Parathyroid adenoma (tissue), 2 donors: ENCODE measurements around the gene PPP4R3B.

ENCODE experiments used
- H2AFZ ChIP-seq: fragments of 300-600 bp; sonication (generic); one replicate; pipeline ENCODE4 v1.7.0; 2017; ENCODE audit warnings: antibody characterized with exemption, mild to moderate bottlenecking
- H3K27ac ChIP-seq: fragments of 300-600 bp; sonication (generic); one replicate; pipeline ENCODE4 v1.7.0; 2017
- H3K27me3 ChIP-seq: fragments of 300-600 bp; sonication (generic); one replicate; pipeline ENCODE4 v1.7.0; 2017; ENCODE audit warnings: low read length; ENCODE audit not compliant: control insufficient read depth, insufficient read depth
- H3K36me3 ChIP-seq: fragments of 300-600 bp; sonication (generic); one replicate; pipeline ENCODE4 v1.7.0; 2017; ENCODE audit warnings: low read length; ENCODE audit not compliant: control insufficient read depth, insufficient read depth
- H3K4me1 ChIP-seq: fragments of 300-600 bp; sonication (generic); one replicate; pipeline ENCODE4 v1.7.0; 2017; ENCODE audit warnings: control low read depth
- H3K4me2 ChIP-seq: fragments of 300-600 bp; sonication (generic); one replicate; pipeline ENCODE4 v1.7.0; 2017; ENCODE audit warnings: low read length
- H3K4me3 ChIP-seq: fragments of 300-600 bp; sonication (generic); one replicate; pipeline ENCODE4 v1.7.0; 2017; ENCODE audit warnings: low read depth, low read length
- H3K79me2 ChIP-seq: fragments of 300-600 bp; sonication (generic); one replicate; pipeline ENCODE4 v1.7.0; 2017; ENCODE audit warnings: control low read depth
- H3K9ac ChIP-seq: fragments of 300-600 bp; sonication (generic); one replicate; pipeline ENCODE4 v1.7.0; 2017; ENCODE audit warnings: mild to moderate bottlenecking
- H3K9me3 ChIP-seq: fragments of 300-600 bp; sonication (generic); one replicate; pipeline ENCODE4 v1.7.0; 2017; ENCODE audit warnings: low read length; ENCODE audit not compliant: control insufficient read depth
- TF ChIP-seq, protein P1 (sequence below): fragments of 300-600 bp; sonication (generic); IDR thresholded peaks from one replicate; pipeline ENCODE4 v1.7.0; 2017; ENCODE audit warnings: antibody characterized with exemption, mild to moderate bottlenecking
- donor health status: primary hyperparathyroidism.

PPP4R3B gene

DNA sequence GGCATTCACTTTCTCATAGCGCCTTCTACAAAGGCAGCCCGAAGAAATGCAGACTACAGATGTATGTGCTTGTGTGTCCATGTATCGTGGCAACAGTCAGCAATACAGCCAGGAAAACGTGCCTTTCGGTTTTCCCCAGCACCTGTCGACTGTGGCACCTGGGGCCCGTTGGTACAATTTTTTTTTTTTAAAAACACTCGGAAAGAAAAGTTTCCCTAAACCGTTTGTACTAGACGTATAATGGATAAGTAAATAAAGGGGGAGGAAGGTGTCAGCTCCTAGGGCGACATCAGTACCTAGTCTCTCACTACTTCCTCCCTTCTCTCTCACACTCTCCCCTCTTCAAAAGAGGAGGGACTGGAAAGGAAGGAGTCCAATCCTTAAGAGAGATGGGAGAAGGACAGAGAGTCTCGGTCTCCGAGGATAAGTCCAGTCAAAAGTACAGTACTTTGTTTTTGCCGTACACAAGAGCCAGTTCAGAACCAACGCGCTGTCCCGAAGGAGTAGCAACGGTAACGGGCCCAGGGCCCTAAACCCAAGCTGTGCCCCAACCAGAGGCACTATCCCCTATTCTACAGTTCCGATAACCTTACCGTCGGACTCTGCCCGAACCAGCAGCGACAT is 759 bp downstream of the PPP4R3B start:
- Histone ChIP-seq H3K4me1 (peaks cover 13% of the 10 kb centered on the region), H3K27me3 (no peaks in the 10 kb centered on the region), H3K4me3 (peak overlapping the region; percentile 97), H3K79me2 (peaks cover 43% of the 10 kb centered on the region), H3K4me2 (peak overlapping the region; percentile 78), H2AFZ (peak overlapping the region; percentile 86), H3K27ac (peak overlapping the region; percentile 96), H3K36me3 (no peaks in the 10 kb centered on the region), H3K9ac (peak overlapping the region; percentile 95), H3K9me3 (no peaks in the 10 kb centered on the region)
- TF ChIP-seq, protein P1, sequence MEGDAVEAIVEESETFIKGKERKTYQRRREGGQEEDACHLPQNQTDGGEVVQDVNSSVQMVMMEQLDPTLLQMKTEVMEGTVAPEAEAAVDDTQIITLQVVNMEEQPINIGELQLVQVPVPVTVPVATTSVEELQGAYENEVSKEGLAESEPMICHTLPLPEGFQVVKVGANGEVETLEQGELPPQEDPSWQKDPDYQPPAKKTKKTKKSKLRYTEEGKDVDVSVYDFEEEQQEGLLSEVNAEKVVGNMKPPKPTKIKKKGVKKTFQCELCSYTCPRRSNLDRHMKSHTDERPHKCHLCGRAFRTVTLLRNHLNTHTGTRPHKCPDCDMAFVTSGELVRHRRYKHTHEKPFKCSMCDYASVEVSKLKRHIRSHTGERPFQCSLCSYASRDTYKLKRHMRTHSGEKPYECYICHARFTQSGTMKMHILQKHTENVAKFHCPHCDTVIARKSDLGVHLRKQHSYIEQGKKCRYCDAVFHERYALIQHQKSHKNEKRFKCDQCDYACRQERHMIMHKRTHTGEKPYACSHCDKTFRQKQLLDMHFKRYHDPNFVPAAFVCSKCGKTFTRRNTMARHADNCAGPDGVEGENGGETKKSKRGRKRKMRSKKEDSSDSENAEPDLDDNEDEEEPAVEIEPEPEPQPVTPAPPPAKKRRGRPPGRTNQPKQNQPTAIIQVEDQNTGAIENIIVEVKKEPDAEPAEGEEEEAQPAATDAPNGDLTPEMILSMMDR: no peak

DNA sequence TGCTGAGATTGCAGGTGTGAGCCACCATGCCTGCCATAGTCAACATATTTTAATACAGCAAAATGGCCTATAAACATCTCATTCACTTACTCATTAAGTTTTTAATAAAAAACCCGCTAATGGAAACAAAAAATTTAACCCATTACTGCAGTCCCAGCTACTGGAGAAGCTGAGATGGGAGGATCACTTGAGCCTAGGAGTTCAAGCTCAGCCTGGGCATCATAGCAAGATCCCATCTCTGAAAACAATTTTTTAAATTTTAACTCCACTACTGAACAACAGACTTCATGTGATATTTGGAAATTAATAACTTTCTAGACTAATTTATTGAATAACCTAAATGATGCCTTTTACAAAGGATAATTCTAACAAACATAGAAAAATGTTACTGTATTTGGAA is 5.4 kb downstream of the PPP4R3B start:
- no peaks in the 10 kb centered on the region for H3K36me3 ChIP-seq
- H3K27ac ChIP-seq: no peak overlapping the region
- no peaks in the 10 kb centered on the region for H3K27me3 ChIP-seq
- no peak overlapping the region for H3K9ac ChIP-seq
- no peak overlapping the region for H2AFZ ChIP-seq
- H3K4me1 ChIP-seq: peaks cover 5% of the 10 kb centered on the region
- TF ChIP-seq, protein P1: no peak
- no peak overlapping the region for H3K4me2 ChIP-seq
- no peak overlapping the region for H3K4me3 ChIP-seq
- peaks cover 53% of the 10 kb centered on the region for H3K79me2 ChIP-seq
- H3K9me3 ChIP-seq: no peaks in the 10 kb centered on the region

DNA sequence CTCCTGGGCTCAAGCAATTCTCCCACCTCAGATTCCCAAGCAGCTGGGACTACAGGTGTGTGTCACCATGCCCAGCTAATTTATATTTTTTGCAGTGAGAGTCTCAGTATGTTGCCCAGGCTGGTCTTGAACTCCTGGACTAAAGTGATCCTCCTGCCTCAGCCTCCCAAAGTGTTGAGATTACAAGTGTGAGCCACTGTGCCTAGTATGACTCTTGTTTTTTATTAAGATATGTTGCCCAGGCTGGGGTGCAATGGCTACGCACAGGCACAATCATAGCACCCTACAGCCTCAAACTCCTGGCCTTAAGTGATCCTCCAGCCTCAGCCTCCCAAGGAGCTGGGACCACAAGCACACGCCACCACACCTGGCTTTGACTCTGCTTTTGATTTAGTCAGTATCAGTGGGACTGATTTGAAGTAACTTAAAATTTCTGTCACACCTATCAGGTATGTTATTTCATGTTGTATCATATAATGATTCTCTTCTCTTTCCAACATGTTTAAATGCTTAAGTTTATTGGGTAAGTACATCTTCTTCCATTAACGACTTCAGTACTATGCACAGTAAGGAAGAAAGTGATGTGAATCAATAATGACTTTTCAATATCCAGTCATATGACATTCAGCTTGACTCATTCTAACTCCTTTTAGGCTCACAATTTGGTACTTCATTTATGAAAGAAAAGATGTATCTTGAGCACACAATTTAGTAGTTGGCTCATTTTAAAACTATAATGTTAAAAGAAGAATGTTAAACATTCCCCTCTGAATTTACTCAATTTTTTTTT is 6.3 kb downstream of the PPP4R3B start:
- TF ChIP-seq, protein P1: no peak
- Histone ChIP-seq H3K79me2 (peaks cover 55% of the 10 kb centered on the region), H2AFZ (no peak overlapping the region), H3K4me2 (no peak overlapping the region), H3K9ac (no peak overlapping the region), H3K9me3 (no peaks in the 10 kb centered on the region), H3K4me1 (peaks cover 5% of the 10 kb centered on the region), H3K36me3 (no peaks in the 10 kb centered on the region), H3K27me3 (no peaks in the 10 kb centered on the region), H3K4me3 (no peak overlapping the region), H3K27ac (no peak overlapping the region)

DNA sequence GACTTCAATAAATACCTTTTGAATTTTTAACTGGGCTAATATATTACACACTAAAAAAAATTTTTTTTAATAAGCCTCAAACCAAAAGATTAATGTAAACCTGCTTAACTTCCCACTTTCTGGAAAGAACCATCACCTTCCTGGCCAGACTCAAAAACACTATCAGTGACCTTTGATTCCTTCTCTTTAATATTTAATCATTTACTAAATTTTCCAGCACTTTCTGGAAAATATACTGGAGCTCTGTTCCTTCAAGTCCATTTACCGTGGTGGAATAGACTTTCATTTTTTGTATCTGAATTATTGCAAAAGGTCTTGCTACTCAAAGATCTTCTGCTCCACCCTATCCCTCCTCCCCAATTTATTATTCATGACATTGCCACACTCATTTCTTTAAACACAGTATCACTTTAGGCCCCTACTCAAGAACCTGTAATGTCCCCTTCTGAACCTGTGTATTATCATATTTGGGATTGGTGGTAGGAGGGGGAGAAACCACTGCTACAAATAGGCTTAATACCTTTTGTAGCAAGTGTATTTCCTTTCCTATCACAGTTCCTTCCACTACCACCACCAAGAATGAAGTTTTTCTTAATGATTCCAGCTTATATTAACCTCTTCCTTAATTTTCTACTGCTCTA is 7.4 kb downstream of the PPP4R3B start:
- peak overlapping the region; percentile 20 for H3K4me2 ChIP-seq
- TF ChIP-seq, protein P1: no peak
- H3K79me2 ChIP-seq: peaks cover 57% of the 10 kb centered on the region
- H3K27ac ChIP-seq: no peak overlapping the region
- no peaks in the 10 kb centered on the region for H3K27me3 ChIP-seq
- H3K4me1 ChIP-seq: peaks cover 5% of the 10 kb centered on the region
- H3K36me3 ChIP-seq: no peaks in the 10 kb centered on the region
- no peaks in the 10 kb centered on the region for H3K9me3 ChIP-seq
- no peak overlapping the region for H3K9ac ChIP-seq
- no peak overlapping the region for H2AFZ ChIP-seq
- no peak overlapping the region for H3K4me3 ChIP-seq
